Endothelial cell of umbilical vein (primary cell): ENCODE results near the gene MRPS34. TPM values are rescaled to one million over a fixed set of nuclear protein-coding genes. Genes with fewer than 3 reads are reported as not detected.

Experiments used
- BruUV-seq: library from RNA; stranded (reverse); fragments of 400-500 nt; replicated peaks from 2 replicates; lab custom pipeline; 2021; lab: Mats Ljungman, UMichigan
- CTCF ChIA-PET: fragments of 300-600, 350-600 bp; sonication (Branson Sonifier 250); formaldehyde crosslinking; loops from one replicate; lab custom pipeline; 2021; ENCODE audit warnings: antibody characterized with exemption, inconsistent platforms; lab: Charles Lee
- POLR2A ChIA-PET: fragments of 300-600, 350-600 bp; sonication (Branson Sonifier 250); formaldehyde crosslinking; loops from one replicate; lab custom pipeline; 2021; ENCODE audit warnings: antibody characterized with exemption, inconsistent platforms; lab: Charles Lee
- DNase-seq: peaks from one replicate; pipeline ENCODE4 v3.0.0-alpha.2; 2011; ENCODE audit warnings: low read depth, low spot score
- FAIRE-seq: peaks from 2 replicates; lab custom pipeline; 2011; peaks lifted over from hg19 to GRCh38; lab: Jason Lieb, UNC
- H2AFZ ChIP-seq: 2 replicates; pipeline ENCODE4 v1.6.0; 2012; ENCODE audit warnings: low read depth, low read length, control low read depth, inconsistent platforms
- H3K27ac ChIP-seq: 2 replicates; pipeline ENCODE4 v1.5.1; 2011; ENCODE audit warnings: low read depth, mild to moderate bottlenecking, control low read depth, low read length, moderate library complexity; ENCODE audit not compliant: insufficient read depth
- H3K27me3 ChIP-seq, 2 experiments: 2 replicates each; pipeline versions ENCODE4 v1.6.0 to v1.6.1; 2011; ENCODE audit warnings: low read length in 2 of 2, mixed read lengths in 1 of 2; ENCODE audit not compliant: control insufficient read depth in 2 of 2, insufficient read depth in 2 of 2
- H3K36me3 ChIP-seq, 2 experiments: 2 replicates in 1 of 2; 3 replicates in 1 of 2; pipeline ENCODE4 v1.5.1; 2011; ENCODE audit warnings: low read length in 2 of 2, mild to moderate bottlenecking in 1 of 2, moderate library complexity in 1 of 2; ENCODE audit not compliant: control insufficient read depth in 2 of 2, insufficient read depth in 2 of 2; ENCODE audit errors: extremely low read depth in 1 of 2
- H3K4me1 ChIP-seq: 3 replicates; pipeline ENCODE4 v1.5.1; 2011; ENCODE audit warnings: mild to moderate bottlenecking, low read length; ENCODE audit not compliant: control insufficient read depth, insufficient read depth; ENCODE audit errors: extremely low read depth
- H3K4me2 ChIP-seq: 2 replicates; pipeline ENCODE4 v1.6.1; 2011; ENCODE audit warnings: low read length, control low read depth, mixed read lengths; ENCODE audit not compliant: insufficient read depth
- H3K4me3 ChIP-seq, 3 experiments: fragments of 200-600 bp in 1 of 3; sonication (generic), shearing (Covaris generic) in 1 of 3; replicated peaks in 1 of 3; 2 replicates each; pipeline ENCODE4 v1.5.1; 2011 to 2016; ENCODE audit warnings: control low read depth in 3 of 3, low read length in 3 of 3, mild to moderate bottlenecking in 2 of 3, inconsistent platforms in 1 of 3, low read depth in 1 of 3, moderate library complexity in 1 of 3; ENCODE audit not compliant: insufficient read depth in 1 of 3
- H3K79me2 ChIP-seq: 2 replicates; pipeline ENCODE4 v1.6.0; 2012; ENCODE audit warnings: low read length, inconsistent platforms; ENCODE audit not compliant: control insufficient read depth, insufficient read depth
- H3K9ac ChIP-seq: replicated peaks from 2 replicates; pipeline ENCODE3; 2011; ENCODE audit warnings: low read length, control low read depth; ENCODE audit not compliant: insufficient read depth; ENCODE audit errors: extremely low read depth
- H3K9me1 ChIP-seq: replicated peaks from 3 replicates; pipeline ENCODE4 v1.6.0; 2011; ENCODE audit warnings: mild to moderate bottlenecking, low read length; ENCODE audit not compliant: control insufficient read depth, insufficient read depth; ENCODE audit errors: extremely low read depth
- H3K9me3 ChIP-seq: replicated peaks from 2 replicates; pipeline ENCODE4 v1.5.1; 2012; ENCODE audit warnings: low read length, inconsistent platforms; ENCODE audit not compliant: control insufficient read depth, insufficient read depth
- H4K20me1 ChIP-seq: replicated peaks from 2 replicates; pipeline ENCODE3; 2011; ENCODE audit warnings: mild to moderate bottlenecking, low read length; ENCODE audit not compliant: control insufficient read depth, insufficient read depth; ENCODE audit errors: extremely low read depth
- EZH2 ChIP-seq: IDR thresholded peaks from 2 replicates; pipeline ENCODE4 v1.6.1; 2012; ENCODE audit warnings: borderline replicate concordance, low read depth, mild to moderate bottlenecking, moderate library complexity, low read length, inconsistent platforms; ENCODE audit not compliant: severe bottlenecking
- GATA2 ChIP-seq: IDR thresholded peaks from 2 replicates; pipeline ENCODE4 v1.7.0; 2011; ENCODE audit warnings: low read depth, mild to moderate bottlenecking, moderate library complexity, mixed read lengths, low read length; ENCODE audit not compliant: insufficient read length, insufficient read depth
- MAX ChIP-seq: IDR thresholded peaks from 2 replicates; pipeline ENCODE4 v1.6.1; 2011; ENCODE audit not compliant: insufficient read depth, insufficient read length
- dilution Hi-C: fragments of 300-500 bp; cut with MboI; formaldehyde crosslinking; loops from one replicate; pipeline ENCODE4 v1.15.0; 2019; ENCODE audit warnings: low sequenced_read_pairs; ENCODE audit not compliant: extremely low pct_ligation_motif_present
- intact Hi-C: fragments of 100-400 bp; cut with micrococcal nuclease; formaldehyde crosslinking; loops from one replicate; pipeline ENCODE4 v1.10.0; 2022
- polyA plus RNA-seq, 4 experiments: library from polyadenylated mRNA; depleted of rRNA in 3 of 4; stranded (reverse) in 3 of 4; unstranded in 1 of 4; fragments of >200 nt; gene quantifications; 2 replicates each; pipeline versions ENCODE4 v1.2.1 to v1.2.3, GENCODE V29; 2011 to 2012; ENCODE audit warnings: missing spikeins in 1 of 4
- total RNA-seq: library from RNA; stranded (reverse); gene quantifications from 2 replicates; pipeline ENCODE4 v1.2.3, GENCODE V29; 2021
- TF ChIP-seq, protein P1 (sequence below), 2 donors: IDR thresholded peaks; 1 replicate in 1 of 2; 2 replicates in 1 of 2; pipeline ENCODE4 v1.5.1; 2011; ENCODE audit warnings: low read length in 2 of 2, mild to moderate bottlenecking in 2 of 2, moderate library complexity in 2 of 2, control low read depth in 1 of 2, inconsistent platforms in 1 of 2, low read depth in 1 of 2; ENCODE audit not compliant: insufficient read depth in 1 of 2; ENCODE audit errors: extremely low read depth in 1 of 2

MRPS34 gene
- total and polyA plus RNA-seq, 2 donors (not counting 3 experiments of a cell fraction or from before 2014, with no cell fraction given): 82.1 to 102 TPM

DNA sequence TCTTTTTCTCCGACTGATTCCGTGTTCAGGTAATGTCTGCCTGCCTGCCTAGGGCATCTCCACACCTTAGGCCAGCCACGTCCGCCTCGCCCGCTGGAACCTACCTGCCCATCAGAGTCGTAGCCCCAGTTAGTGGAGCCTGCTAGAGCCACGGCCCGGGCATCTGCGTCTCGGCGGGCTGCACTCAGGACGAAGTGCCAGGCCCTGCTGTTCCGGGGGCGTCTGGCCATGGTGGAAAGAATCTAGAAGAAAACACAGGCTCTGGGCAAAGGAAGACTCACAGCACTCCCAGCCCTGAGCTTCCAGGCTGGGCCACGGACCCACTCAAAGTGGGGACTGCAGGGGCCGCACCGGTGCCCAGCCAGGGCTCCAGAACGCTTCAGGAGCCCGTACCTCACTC is 8.3 kb upstream of the MRPS34 start:
- Histone ChIP-seq H3K9ac (peak overlapping the region; percentile 77), H3K36me3 (peaks cover 0 to 38% of the 10 kb centered on the region in 2 experiments), H3K27me3 (no peaks in the 10 kb centered on the region), H3K9me1 (no peaks in the 10 kb centered on the region), H2AFZ (no peak overlapping the region), H4K20me1 (no peaks in the 10 kb centered on the region), H3K9me3 (no peaks in the 10 kb centered on the region), H3K4me3 (peak overlapping the region in 2 of 3 experiments; percentile 70 to 75), H3K4me1 (peaks cover 14% of the 10 kb centered on the region), H3K79me2 (peaks cover 25% of the 10 kb centered on the region), H3K27ac (no peak overlapping the region), H3K4me2 (peak overlapping the region; percentile 58)
- ChIA-PET POLR2A (interaction anchor here (1.2 kb wide), 1 partner anchor 361 kb away, joined by 3 read pairs; the partner anchor contains the start of gene UQCC4), CTCF (interaction anchor here (0.6 to 1.7 kb wide), 4 partner anchors 7 to 73 kb away, joined by 3 to 9 read pairs (median 4); partner anchors contain the start of genes EME2 and MRPS34)
- FAIRE-seq (no peak), DNase-seq (no peak)
- TF ChIP-seq, protein P1, sequence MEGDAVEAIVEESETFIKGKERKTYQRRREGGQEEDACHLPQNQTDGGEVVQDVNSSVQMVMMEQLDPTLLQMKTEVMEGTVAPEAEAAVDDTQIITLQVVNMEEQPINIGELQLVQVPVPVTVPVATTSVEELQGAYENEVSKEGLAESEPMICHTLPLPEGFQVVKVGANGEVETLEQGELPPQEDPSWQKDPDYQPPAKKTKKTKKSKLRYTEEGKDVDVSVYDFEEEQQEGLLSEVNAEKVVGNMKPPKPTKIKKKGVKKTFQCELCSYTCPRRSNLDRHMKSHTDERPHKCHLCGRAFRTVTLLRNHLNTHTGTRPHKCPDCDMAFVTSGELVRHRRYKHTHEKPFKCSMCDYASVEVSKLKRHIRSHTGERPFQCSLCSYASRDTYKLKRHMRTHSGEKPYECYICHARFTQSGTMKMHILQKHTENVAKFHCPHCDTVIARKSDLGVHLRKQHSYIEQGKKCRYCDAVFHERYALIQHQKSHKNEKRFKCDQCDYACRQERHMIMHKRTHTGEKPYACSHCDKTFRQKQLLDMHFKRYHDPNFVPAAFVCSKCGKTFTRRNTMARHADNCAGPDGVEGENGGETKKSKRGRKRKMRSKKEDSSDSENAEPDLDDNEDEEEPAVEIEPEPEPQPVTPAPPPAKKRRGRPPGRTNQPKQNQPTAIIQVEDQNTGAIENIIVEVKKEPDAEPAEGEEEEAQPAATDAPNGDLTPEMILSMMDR (IDR thresholded peaks at IDR 0.05; ENCODE audit: extremely low read depth in 1 of 2, insufficient read depth in 1 of 2, low read depth in 1 of 2, low read length in 2 of 2): no peak
- TF ChIP-seq MAX (no peak), EZH2 (no peak), GATA2 (no peak)
- intact Hi-C loops (loop anchor here (5.0 to 10.0 kb wide), 2 partner anchors 359 to 476 kb away; partner anchors contain the start of genes UBE2I and UQCC4), dilution Hi-C loops (no loop called here)
- BruUV-seq: no TSS peak
